Cardiac muscle cell (in vitro differentiated cells and primary cell): ENCODE results near the gene PGF. TPM values are rescaled to one million over a fixed set of nuclear protein-coding genes. Genes with fewer than 3 reads are reported as not detected.
A peak's percentile ranks its signal among the peaks of the same experiment; 100 is the strongest.

Experiments
- DNase-seq, 2 donors: peaks; one replicate each; pipeline versions ENCODE4 v3.0.0 to v3.0.0-alpha.2; 2010 to 2017; ENCODE audit warnings: low read depth in 1 of 2, low spot score in 1 of 2
- H3K27ac ChIP-seq: fragments of 200-600 bp; sonication (generic); 2 replicates; pipeline ENCODE4 v1.5.1; 2016
- H3K27me3 ChIP-seq: fragments of 200-600 bp; sonication (generic); 2 replicates; pipeline ENCODE4 v1.6.0; 2016; ENCODE audit warnings: control low read depth
- H3K36me3 ChIP-seq: fragments of 200-600 bp; sonication (generic); 2 replicates; pipeline ENCODE4 v1.5.1; 2016; ENCODE audit warnings: control low read depth
- H3K4me1 ChIP-seq: fragments of 200-600 bp; sonication (generic); 2 replicates; pipeline ENCODE4 v1.8.1; 2017; ENCODE audit warnings: low read depth, mild to moderate bottlenecking, mixed run types
- H3K4me3 ChIP-seq: fragments of 200-600 bp; sonication (generic); 2 replicates; pipeline ENCODE4 v1.5.1; 2016; ENCODE audit warnings: mild to moderate bottlenecking
- H3K9me3 ChIP-seq: fragments of 200-600 bp; sonication (generic); 2 replicates; pipeline ENCODE4 v1.5.1; 2017; ENCODE audit warnings: low read depth, mild to moderate bottlenecking, control low read depth
- CTCF ChIP-seq: IDR thresholded peaks from 2 replicates; pipeline ENCODE4 v1.5.1; 2012; ENCODE audit warnings: low read depth, mild to moderate bottlenecking, low read length
- polyA plus RNA-seq: library from polyadenylated mRNA; unstranded; fragments of >200 nt; fragmentation: Nextera tagmentation; extraction: Ambion mirVana; gene quantifications from 2 replicates; pipeline ENCODE4 v1.2.1, GENCODE V29; 2016
- total RNA-seq: library from RNA; depleted of rRNA; stranded (reverse); fragments of >200 nt; gene quantifications from 2 replicates; pipeline ENCODE4 v1.2.3, GENCODE V29; 2016

The PGF gene
- total and polyA plus RNA-seq, 2 experiments from 2014 or later: 18.1 to 23.5 TPM

- no peak for DNase-seq
- Histone ChIP-seq H3K27me3 (no peaks in the 10 kb centered on the region), H3K4me3 (no peak overlapping the region), H3K27ac (no peak overlapping the region), H3K4me1 (peaks cover 42% of the 10 kb centered on the region), H3K36me3 (no peaks in the 10 kb centered on the region), H3K9me3 (no peaks in the 10 kb centered on the region)
- no peak for TF ChIP-seq CTCF
Observed at GRCh38 chr14:74952697-74953484, 2.5 kb downstream of the PGF start.

- H3K27ac ChIP-seq: no peak overlapping the region
- H3K27me3 ChIP-seq: no peaks in the 10 kb centered on the region
- no peak for TF ChIP-seq CTCF
- H3K4me3 ChIP-seq: no peak overlapping the region
- peaks cover 42% of the 10 kb centered on the region for H3K4me1 ChIP-seq
- no peak for DNase-seq
- H3K36me3 ChIP-seq: no peaks in the 10 kb centered on the region
- H3K9me3 ChIP-seq: no peaks in the 10 kb centered on the region
Observed at GRCh38 chr14:74952180-74952665, 3.2 kb downstream of the PGF start.

GRCh38 chr14:74951443-74952179, 3.8 kb downstream of the PGF start:
- no peaks in the 10 kb centered on the region for H3K9me3 ChIP-seq
- peaks cover 36% of the 10 kb centered on the region for H3K4me1 ChIP-seq

GRCh38 chr14:74950795-74951442, 4.5 kb downstream of the PGF start:
- DNase-seq: no peak
- Histone ChIP-seq H3K9me3 (no peaks in the 10 kb centered on the region), H3K4me1 (peaks cover 29% of the 10 kb centered on the region), H3K4me3 (no peak overlapping the region), H3K27me3 (no peaks in the 10 kb centered on the region), H3K36me3 (no peaks in the 10 kb centered on the region), H3K27ac (peak overlapping the region; percentile 8)
- no peak for TF ChIP-seq CTCF

More at GRCh38 chr14:74951443-74952179, 3.8 kb downstream of the PGF start:
- no peak overlapping the region for H3K4me3 ChIP-seq
- no peak for TF ChIP-seq CTCF
- H3K27ac ChIP-seq: peak overlapping the region; percentile 8
- no peaks in the 10 kb centered on the region for H3K36me3 ChIP-seq
- no peak for DNase-seq
- no peaks in the 10 kb centered on the region for H3K27me3 ChIP-seq

GRCh38 chr14:74949859-74950573, 5.4 kb downstream of the PGF start:
- no peak for DNase-seq
- no peak overlapping the region for H3K27ac ChIP-seq

More at GRCh38 chr14:74949859-74950573, 5.4 kb downstream of the PGF start:
- Histone ChIP-seq H3K27me3 (no peaks in the 10 kb centered on the region), H3K4me3 (no peak overlapping the region), H3K36me3 (no peaks in the 10 kb centered on the region), H3K4me1 (peaks cover 26% of the 10 kb centered on the region), H3K9me3 (no peaks in the 10 kb centered on the region)
- TF ChIP-seq CTCF: no peak
